A204.1 (cell line): Measurements from ENCODE around the gene UBXN6.

Experiments
- FAIRE-seq: peaks from 2 replicates; lab custom pipeline; 2012; peaks lifted over from hg19 to GRCh38; lab: Jason Lieb, UNC

The UBXN6 gene

GRCh38 chr19:4406626-4407025, 51.0 kb downstream of the UBXN6 start:
- no peak for FAIRE-seq

DNA sequence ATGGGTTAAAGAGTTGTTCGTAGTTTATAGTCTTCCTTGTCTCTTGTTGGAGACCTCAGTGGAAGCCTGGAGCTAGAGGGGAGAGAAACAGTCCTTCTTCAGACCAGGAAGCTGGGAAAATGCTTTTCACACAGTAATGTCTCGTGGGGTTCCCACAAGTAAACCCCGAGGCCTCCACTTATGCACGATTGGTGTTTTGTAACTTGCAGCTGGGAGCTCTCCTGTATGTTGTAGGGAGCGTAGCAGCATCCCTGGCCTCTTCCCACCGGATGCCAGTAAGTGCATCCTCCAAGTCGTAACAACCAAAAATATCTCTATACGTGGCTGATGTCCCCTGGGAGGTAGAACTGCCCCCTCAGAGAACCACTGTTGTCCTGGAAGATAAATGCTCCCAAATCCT, 51.6 kb downstream of the UBXN6 start:
- FAIRE-seq: no peak

GRCh38 chr19:4403005-4403761, 54.4 kb downstream of the UBXN6 start:
- no peak for FAIRE-seq

GRCh38 chr19:4402171-4403004, 55.2 kb downstream of the UBXN6 start, which contains the start of gene CHAF1A:
Gene CHAF1A (plus strand): TSS chr19:4402640. CDS start chr19:4402763, 123 bp downstream.
- FAIRE-seq: peak; percentile 98

DNA sequence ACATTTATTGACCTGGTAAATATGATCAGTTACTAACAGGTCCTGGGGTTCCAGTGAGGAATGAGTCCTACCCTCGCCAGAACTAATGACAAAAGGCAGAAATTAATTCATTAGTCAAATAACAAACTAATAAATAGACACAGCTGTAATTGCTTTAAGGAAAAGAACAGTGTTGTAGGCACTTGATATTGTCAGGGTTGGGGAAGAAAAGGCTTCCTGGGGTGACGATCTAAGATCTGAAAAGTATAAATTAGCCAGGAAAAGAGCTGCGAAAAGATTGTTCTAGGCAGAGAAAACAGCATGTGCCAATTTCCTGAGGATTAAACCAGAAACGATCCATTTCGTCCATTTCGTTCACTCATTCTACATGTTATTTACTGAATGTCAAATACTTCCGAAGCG, 55.8 kb downstream of the UBXN6 start:
- FAIRE-seq: no peak

- FAIRE-seq: no peak
Measured at GRCh38 chr19:4400135-4400936, 57.3 kb downstream of the UBXN6 start, which contains the start of gene SH3GL1. Gene SH3GL1 (minus strand): TSS chr19:4400547. CDS start chr19:4400368, 179 bp downstream.

GRCh38 chr19:4399812-4400134, 57.8 kb downstream of the UBXN6 start:
- no peak for FAIRE-seq

DNA sequence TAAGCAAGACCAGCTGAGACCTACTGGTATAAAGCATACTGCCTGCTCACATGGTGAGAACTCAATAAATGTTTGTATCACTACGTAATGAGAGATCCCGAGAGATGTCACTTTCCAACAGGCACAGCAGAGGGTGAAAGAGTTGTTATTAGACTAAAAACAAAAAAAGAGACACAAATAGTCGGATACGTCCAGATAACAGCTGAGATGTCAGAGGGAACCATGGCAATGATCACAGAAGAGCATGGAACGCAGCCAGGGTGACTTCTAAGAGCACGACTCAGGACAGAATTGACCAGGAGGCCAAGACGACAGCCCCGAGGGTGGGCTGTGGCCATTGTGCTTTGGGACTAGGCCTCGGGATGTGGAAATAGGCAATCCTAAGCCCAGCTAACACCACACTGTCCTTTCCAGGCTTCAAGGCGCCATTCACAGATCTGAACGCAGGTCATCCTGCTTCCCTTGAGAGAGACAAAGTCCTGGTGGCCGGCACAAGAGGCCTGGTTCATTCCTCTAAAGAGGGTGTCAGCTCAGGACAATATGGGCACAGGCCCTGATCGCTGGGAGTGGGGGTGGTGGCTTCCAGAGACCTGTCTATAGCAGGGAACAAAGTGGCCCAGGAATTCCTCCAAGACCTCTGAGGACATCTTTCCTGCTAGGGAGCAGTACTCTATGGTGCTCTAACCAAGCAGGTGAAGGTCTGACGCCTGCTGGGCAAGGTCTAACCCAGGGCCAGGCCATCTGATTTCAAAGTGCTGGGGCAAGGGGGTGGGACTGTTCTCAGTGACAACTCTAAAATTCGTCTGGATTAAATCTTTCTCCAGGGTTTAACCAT, 60.4 kb downstream of the UBXN6 start:
- FAIRE-seq: no peak
